GM18507 (cell line): ENCODE results near the gene ADGRB2.

ENCODE experiments used
- DNase-seq: peaks from one replicate; pipeline ENCODE4 v3.0.0; 2011; ENCODE audit warnings: low read depth; ENCODE audit not compliant: insufficient read length; ENCODE audit errors: extremely low spot score
- FAIRE-seq: peaks from 2 replicates; lab custom pipeline; 2011; peaks lifted over from hg19 to GRCh38; lab: Jason Lieb, UNC

ADGRB2 gene

DNA sequence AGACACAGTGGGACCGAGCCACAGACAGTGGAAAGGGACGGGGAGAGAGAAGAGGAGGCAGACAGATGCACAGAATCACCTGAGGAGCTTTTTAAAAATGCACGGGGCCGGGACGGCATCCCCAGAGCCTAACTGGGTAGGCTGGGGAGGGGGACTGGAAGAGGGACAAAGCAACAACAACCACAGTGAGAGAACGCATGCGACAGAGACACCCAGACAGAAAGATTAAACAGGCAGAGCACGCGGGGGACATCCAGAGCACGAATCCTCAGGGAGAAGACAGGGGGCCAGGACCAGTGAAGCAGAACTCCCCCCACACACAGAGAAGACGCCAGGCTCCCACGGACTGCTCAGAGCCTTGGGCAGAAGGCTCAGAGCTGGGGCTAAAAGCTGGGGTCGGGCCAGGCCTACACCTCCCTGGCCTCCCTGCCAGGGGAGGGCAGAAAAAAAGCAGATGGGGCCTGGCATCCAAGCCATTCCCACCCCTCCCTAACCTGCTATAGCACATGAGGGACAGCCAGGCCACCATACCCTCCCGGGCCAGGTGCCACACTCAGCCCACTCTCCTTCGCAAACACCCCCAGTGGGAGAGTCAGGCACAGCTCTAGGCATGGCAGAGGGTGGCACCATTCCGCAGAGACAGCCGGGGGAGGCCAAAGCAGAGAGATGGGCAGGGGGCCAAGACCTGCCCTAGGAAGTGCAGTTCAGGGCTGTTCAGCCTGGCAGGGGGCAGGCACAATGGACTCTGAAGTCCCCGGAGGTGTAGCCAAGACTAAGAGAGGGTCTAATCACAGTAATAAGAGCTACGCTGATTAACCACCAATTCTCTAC lies 30.5 kb downstream of the ADGRB2 start:
- DNase-seq (no peak), FAIRE-seq (no peak)

DNA sequence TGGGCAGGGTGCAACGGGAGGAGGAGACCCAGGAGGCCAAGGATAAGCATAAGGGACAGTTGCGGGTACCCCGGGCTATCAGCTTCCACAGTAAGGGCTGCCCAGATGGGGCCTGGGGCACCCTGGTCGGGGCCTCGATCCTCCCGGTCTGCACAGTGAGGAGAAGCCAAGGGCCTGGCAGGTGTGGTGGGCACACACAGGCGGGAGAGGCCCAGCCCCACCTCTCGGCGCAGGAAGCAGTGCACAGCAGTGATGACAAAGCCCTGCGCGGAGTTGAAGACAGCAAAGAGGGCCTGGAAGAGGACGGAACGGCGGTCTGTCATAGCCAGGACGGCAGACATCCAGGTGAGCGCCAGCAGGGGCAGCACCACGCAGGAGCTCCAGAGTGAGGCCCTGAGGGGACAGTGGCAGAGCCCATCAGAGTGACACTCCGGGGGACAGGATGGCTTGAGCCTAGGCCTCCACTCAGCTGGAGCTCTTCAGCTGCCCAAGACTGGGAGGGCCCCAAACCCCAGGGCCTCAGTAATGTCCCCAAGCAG lies 31.3 kb downstream of the ADGRB2 start:
- FAIRE-seq: no peak
- no peak for DNase-seq

DNA sequence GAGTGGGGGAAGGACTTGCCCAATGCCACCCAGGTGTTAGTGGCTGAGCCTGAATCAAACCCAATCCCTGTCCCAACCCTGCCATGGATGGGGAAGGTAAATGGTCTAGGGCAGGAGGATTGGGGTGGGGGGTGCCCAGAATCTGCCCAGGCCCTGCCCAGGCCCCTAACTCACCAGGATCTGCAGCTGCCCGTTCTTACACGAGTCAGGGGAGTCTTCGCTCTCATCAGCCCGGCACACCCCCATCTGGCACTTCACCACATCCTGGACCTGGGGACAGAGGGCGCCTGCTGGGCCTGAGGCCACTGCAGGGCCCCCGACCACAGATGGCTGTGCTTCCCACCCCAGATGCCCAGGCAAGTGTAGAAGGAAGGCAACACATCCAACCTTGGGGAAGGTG lies 31.8 kb downstream of the ADGRB2 start:
- DNase-seq (no peak), FAIRE-seq (no peak)

DNA sequence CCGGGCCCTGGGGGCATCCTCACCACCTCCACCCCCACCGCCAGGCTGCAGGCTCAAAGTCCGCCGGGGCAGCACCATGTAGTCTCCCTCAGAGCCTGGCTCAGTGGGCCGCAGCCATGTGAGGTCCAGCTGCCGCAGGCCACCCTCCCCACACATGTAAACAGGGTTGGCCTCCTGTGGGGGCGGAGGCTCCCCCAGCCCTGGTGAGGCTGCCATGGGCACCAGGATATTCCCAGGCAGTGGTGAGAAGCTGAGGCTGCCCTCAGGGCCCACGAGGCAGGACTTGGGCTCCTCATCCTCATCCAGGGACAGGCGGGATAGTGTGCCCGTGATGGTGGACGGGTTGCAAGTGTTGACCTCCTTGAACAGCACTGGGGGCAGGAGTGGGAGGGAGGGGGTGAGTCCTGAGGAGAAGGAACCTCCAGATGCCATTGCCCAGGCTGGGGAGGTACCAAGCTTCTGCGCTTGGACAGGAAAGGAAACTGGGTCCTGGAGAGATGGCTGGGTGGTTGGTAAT lies 33.0 kb downstream of the ADGRB2 start:
- no peak for FAIRE-seq
- DNase-seq: no peak

DNA sequence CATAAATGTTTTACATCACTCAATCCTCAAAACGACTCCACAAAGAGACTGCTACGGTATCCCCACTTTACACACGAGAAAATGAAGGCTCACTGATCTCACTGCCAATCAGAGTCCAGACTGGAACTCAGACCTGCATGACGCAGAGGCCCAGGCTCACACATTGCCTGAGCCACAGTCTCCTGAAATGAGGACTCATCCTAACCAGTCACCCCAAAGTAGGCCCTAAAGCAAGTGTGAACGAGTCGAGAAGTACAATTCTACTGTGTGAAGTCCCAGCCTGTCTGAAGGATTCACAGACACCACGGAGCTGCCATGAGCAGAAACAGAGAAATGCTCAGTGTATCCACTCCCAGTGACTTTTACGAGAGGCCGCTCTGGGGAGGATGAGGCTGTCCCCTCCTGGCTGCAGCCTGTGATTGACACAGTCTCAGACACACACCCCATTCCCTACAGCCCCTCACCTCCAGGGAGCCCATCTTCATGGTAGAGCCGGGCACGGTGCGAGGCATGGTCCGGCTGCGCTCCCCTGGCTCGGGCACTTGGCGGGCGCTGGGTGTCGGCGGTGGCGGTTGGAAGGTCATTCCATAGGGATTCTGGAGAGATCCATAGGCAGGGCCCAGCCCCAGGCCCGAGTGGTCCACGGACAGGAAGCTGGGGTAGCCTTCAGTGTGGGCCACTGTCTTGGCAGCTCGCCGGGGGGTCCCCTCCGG lies 33.6 kb downstream of the ADGRB2 start:
- no peak for FAIRE-seq

DNA sequence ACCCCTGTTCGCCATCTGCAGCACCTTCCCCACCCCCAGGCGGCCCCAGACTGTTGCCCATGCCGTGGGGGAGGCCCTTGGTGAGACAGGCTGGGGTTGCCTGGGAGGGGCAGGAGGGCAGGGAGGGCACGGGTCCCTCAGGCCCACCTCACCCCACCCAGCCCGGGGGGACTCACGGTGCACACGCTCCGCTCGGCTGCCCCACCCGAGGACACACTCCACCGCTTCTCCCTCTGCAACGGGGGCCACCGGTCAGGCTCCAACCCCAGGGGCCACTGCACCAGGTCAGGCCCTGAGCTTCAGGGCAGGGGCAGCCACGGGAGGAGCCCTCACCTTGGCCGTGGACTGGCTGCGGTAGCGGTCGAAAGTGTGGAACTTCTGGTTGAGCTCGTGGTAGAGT lies 36.3 kb downstream of the ADGRB2 start:
- DNase-seq (no peak), FAIRE-seq (no peak)

More for the DNA sequence above, 33.6 kb downstream of the ADGRB2 start:
- no peak for DNase-seq

DNA sequence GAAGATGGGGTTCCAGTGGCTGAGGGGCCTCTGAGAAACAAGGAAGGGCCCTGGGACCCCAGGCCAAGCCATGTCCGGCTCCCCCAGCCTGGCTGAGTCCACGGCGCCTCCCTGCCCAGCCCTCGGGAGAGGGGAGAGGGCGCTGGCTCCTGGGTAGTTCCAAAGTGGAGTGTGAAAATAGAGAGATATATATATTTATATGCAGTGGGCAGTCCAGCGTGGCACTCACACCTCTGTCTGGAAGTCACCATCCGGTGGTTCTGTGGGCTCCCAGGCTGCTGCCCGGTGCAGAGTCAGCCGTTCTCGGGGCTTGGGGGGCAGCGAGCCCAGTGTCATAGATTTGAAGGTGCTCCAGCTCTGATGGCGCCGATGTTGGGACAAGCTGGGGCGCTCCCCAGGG lies 36.9 kb downstream of the ADGRB2 start:
- no peak for FAIRE-seq

DNA sequence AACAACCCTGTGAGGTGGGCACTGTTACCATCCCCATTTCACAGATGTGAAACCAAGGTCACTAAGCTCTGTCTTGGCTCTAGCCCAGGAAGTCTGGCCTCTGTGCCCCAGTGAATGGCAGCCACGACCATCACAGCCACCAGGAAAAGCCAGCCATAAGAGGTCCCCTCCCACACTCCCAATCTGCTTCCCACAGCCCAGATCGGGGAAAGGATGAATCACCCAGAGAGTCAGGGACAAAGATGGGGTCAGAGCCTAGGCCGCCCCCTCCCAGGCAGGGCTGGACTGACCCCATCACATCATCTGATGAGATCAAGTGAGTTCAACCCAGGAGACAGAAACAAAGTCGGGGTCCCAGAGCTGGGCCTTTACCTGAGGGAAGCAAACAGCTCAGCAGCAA lies 37.4 kb downstream of the ADGRB2 start:
- FAIRE-seq: no peak
- DNase-seq: no peak

More for the DNA sequence above, 36.9 kb downstream of the ADGRB2 start:
- DNase-seq: no peak

DNA sequence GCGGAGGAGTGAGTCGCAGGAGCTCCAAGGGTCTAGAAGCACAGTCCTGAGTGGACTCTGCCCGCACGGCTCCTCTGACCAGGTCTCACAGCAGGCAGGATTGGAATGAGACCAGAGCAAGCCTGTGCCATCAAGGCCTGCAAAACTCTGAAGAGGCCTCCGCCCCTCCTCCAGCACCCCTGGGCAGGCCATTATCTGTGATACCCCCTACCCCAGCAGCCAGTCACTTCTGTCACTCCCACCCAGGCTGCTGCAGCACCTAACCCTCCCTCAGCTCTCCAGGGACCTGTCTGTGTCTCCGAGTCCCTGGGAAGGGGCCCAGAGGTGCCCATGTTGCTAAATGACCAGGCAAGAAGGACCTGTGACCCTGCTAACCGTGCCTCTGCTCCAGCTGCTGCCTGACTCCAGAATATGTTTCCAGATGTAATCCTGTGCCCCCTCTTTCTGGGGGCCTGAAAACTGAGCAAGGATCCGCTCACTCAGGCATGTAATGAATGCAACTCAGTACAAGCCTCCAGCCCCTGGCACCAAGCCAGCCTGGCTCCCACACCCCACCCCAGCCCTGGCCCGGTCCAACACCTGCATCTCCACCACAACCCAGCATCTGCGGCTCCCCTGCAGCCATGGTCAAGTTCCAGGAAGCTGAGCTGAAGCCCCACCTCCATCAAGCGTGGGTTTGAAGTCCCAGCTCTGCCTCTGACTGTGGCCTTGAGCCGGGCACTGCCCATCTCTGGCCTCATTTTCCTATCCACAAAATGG lies 38.2 kb downstream of the ADGRB2 start:
- no peak for FAIRE-seq

DNA sequence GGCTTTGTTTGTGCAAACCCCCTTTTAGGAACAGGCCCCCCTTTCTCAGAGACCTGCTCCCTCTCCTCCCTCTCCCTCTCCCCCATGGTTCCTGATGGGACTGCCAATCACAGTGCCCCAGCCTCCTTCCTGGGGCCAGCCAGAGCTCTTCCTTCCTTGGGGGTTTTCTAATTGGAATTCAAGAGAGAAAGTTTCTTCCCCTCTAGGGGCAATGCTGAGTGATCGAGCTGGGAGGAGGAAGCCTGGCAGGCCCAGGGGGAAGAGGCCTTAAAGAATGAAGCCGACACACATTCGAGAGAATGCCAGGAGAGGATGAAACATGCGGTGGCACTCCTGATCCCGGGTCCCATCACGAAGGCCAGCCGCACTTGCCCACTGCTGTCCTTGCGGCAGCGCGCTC lies 39.0 kb downstream of the ADGRB2 start:
- FAIRE-seq (no peak), DNase-seq (no peak)

More for the DNA sequence above, 38.2 kb downstream of the ADGRB2 start:
- DNase-seq: no peak

DNA sequence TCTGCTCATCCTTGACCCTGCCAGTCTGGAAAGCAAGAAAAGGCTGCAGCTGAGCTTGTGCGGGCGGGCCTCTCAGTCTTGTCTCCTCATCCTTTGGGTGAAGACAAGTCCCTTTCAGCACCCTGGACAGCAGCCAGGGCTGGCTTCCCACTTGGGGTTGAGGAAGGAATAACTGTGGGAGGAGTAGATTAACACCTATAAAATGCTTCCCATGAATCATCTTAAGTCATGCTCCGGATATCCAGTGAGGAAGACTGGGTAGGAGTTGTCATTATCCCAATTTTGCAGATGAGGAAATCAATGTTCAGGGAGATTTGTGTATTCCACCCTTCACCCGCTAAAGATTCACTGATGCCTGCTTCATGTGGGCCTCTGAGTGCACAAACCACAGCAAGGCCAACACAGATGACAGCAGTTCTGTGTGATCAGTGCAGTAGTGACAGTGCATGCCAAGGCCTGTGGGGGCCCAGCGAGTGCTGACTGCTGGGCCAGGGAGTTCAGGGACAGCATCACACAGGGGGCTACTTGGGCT lies 40.2 kb downstream of the ADGRB2 start:
- DNase-seq: peak; percentile 42
- no peak for FAIRE-seq

DNA sequence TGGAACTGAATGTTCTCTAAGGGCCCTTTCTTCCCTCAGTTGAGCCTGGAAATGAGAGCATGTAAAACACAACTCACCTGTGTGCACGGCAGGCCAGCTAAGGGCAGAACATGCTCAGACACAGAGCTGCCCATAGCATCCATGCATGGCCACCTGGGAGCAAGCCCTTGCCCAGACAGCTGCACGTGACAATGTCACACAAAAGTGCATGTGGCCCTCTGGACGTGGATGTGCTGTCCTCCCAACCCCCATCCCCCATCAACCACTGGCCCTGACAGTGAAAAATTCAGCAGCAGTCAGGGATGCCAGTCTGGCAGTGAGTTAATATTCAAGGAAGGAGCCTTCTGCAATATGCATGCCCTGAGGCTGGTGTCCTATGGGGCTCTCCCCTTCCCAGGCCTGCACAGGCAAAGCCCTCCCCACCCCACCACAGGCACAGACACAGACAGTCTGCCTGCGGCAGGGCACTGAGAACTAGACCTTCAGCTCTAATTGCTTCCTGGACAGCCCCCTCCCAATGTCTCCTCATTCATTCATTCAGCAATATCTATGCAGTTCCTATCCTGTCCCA lies 45.7 kb downstream of the ADGRB2 start:
- DNase-seq (no peak), FAIRE-seq (no peak)

DNA sequence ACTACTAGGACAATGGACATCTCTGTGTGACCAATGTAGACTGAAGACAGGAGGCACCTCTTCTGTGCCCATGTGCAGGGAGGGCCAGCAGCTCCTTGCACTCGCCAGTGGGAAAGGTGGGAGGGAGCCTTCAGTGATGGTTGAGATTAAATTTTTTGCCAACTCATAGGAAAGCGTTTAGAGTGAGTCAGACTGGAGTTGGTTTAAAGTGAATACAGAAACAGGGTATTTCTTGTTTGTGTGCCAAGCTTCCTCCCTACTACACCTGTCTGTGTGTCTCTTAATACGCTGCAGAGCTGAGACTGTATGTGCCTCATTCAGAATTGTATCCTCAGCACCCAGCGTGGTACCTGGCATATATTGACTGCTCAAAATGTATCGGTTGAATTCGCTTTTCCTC lies 46.8 kb downstream of the ADGRB2 start:
- DNase-seq (no peak), FAIRE-seq (no peak)

DNA sequence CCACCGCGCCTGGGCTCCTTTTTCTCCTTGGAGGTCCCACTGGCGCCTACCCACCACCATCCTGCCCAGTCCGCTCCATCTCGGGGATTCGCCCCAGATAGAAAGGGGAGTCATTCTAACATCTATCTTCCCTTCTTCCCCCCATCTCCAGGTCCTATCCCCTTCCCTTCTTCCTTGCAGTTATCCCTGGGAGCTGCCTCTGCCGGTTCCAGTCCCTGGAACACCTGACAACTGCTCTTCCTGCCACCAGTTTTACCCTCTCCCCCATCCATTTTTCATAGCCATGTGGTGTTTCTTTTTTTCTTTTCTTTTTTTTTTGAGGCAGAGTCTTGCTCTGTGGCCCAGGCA lies 48.3 kb downstream of the ADGRB2 start:
- DNase-seq (no peak), FAIRE-seq (no peak)

DNA sequence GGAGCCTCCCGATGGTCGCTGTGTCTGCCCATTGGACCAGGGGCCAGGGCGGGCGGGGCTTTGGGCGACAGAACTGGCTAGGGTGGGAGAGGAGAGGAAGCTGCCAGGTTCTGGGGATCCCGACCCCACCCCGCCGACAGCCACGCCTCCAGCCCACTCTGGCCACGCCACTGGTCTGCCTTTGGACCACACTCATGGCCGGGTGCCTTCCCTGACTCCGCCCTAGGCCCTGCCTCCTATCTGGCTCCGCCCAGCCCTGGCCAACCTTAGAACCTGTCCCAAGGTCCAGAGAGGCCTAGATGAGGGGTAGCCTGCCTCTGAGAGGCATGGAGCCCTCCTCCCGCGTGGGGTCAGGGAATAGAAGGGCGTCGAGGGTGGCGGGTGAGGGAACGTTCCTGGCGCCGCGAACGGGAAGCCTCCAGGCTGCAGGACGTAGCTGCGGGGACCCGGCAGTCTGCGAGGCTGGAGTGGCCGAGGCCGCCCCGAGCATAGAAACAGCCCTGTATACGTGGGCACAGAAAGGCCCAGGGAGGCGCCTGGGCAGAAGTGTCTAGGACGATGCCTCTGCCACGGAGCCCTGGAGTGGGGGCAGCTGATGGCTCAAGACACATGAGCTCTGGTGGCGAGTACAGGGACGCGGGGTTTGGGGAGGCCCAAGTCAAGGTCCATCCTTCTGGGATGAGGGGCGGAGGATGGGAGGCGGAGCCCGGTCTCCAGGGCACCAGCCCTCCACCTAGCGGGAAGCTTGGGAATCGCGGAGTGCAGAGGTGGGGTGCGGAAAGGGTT lies 48.9 kb downstream of the ADGRB2 start:
- FAIRE-seq (peak; percentile 75), DNase-seq (no peak)

DNA sequence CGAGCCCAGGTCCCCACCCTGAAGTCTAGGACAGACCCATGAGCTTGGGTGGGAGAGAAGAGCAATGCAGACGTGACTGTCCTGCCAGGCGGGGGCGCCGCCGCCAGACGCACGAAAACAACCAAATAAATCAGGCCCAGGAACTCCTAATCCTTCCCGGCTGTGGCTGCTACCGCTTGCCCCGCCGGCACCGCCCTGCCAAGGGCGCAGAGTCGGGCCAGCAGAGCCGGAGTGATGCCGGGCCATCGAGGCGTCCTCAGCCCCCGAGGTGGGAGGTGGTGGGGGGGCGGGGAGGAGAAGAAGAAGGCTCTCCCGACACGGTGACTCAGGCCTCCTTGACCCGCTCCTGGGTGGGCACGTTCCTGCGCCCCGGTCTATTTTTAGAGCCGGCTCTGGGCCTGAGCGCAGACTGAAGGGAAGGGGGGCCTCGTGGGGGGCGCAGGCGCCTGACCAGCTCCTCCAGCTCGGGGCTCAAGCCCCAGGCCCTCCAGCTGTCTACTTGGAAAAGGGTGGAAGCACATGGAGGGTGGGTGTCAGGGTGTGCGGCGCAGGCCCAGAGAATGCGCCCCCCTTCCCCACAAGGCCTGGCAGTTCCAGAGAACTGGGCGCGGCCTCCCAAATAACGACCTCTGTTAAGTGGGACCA lies 49.6 kb downstream of the ADGRB2 start:
- no peak for DNase-seq
- no peak for FAIRE-seq

DNA sequence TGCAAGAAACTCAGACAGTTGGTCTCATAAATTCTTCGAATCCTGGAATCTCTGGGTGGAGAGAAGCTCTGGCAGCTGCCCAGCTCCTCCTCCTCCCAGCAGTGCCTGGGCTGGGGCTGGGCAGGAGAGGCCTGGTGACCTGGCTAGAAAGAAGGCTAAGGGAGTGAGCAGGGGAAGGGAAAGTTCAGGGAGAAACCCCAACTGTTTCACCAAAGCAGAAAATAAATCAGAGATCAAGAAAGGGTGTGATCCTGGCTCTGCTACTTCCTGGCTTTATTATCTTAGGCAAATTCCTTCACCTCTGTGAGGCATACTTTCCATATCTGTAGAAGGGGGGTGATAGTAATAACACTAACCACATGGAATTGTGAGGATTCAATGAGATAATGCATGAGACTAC lies 51.5 kb downstream of the ADGRB2 start:
- DNase-seq: no peak
- no peak for FAIRE-seq

DNA sequence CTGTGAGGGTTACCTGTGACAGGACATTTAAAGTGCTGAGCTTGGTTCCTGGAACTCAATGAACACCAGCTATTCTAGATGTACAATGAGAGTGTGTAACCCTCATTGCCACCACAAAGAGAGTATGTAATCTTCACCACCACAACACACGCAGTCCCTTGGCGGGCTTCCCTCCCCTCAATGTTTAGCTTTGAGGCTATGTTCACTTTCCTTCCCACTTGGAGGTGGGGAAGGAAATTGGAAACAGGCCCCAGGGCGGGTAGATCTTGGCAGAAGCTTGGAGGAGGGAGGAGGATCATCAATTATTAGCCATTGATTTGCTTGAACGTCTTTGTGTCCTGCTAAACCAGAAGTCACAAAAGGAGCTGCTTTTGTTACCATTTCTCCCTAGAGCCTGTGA lies 52.1 kb downstream of the ADGRB2 start:
- DNase-seq: no peak
- no peak for FAIRE-seq
